CD4-positive, alpha-beta T cell treated with Interleukin-17A for 1 hour (primary cell): ENCODE results near the gene LIN7B.
"Not testable (repeated sequence)": the region's sequence is repeated elsewhere in the genome, so short reads cannot be mapped to it uniquely, and the experiment has no call there.

Source experiments
- DNase-seq: peaks from one replicate; pipeline ENCODE4 v3.0.0-alpha.2; 2020

LIN7B gene

DNA sequence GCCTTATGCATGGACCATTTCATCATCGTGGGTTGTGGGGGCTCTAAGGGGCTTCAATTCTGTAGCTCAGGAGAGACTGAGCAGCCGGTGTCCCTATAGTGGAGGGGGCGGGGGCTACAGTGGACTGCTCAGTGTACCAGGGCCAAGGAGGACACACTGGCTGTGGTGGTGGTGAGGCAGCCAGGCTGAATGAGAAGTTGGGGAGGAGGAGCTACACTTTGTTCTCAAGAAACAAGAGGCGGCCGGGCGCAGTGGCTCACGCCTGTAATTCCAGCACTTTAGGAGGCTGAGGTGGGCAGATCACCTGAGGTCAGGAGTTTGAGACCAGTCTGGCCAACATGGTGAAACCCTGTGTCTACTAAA lies 32.2 kb downstream of the LIN7B start:
- DNase-seq = not testable (repeated sequence)

DNA sequence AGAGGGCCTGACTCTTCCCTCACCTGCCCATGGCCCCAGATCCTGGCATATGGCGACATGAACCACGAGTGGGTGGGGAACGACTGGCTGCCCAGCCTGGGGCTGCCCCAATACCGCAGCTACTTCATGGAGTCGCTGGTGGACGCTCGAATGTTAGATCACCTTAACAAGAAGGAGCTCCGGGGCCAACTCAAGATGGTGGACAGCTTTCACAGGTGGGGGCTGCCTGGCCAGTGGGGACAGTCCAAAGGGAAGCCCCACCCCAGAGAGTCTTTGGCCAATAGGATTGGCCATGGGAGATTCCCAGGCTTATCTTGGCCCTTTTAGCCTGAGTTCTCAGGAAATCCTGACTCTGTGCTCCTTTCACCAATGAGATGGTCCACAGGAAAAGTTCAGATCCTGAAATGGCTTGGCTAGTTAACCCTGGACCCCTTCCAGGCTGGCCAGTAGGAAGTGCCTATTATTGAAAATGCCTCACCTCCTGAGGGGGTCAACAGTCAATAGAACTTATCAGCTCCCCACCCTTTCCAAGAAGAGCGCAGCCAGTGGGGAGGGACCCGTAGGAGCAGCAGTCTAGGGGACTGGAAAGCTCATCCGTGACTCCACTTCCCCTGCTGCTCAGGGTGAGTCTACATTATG lies 34.0 kb downstream of the LIN7B start:
- no peak for DNase-seq

DNA sequence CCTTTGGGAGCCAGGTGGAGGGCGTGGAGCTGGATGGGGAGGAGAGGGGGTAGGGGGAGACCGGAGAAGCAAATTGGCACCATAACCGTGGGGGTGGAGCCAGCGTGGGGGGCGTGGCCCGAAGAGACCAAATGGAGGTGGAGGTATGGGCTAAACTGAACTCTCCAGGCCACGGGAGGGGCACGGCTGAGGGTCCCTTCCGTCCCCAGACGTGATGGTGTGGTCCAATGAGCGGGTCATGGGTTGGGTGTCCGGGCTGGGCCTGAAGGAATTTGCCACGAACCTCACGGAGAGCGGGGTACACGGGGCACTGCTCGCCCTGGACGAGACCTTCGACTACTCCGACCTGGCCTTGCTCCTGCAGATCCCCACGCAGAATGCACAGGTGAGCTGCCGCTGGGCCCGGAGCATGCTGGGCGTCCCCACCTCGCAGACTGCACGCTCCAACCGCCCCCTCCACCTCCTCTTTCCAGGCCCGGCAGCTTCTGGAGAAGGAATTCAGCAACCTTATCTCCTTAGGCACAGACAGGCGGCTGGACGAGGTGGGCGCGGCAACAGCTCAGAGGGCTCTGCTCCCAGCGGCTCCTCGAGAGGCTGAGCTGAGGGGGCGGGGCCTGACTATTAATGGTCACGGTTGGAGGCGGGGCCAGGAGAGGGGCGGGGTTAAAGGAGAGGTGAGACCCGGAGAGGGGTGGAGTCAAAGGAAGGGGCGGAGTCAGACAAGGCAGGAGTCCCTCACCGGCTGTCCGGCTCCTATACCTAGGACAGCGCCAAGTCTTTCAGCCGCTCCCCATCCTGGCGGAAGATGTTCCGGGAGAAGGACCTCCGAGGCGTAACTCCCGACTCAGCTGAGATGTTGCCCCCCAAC lies 34.8 kb downstream of the LIN7B start:
- DNase-seq = peak; percentile 86

- DNase-seq = no peak
These were observed 35.5 kb downstream of the LIN7B start for GRCh38 chr19:49149652-49150105.

DNA sequence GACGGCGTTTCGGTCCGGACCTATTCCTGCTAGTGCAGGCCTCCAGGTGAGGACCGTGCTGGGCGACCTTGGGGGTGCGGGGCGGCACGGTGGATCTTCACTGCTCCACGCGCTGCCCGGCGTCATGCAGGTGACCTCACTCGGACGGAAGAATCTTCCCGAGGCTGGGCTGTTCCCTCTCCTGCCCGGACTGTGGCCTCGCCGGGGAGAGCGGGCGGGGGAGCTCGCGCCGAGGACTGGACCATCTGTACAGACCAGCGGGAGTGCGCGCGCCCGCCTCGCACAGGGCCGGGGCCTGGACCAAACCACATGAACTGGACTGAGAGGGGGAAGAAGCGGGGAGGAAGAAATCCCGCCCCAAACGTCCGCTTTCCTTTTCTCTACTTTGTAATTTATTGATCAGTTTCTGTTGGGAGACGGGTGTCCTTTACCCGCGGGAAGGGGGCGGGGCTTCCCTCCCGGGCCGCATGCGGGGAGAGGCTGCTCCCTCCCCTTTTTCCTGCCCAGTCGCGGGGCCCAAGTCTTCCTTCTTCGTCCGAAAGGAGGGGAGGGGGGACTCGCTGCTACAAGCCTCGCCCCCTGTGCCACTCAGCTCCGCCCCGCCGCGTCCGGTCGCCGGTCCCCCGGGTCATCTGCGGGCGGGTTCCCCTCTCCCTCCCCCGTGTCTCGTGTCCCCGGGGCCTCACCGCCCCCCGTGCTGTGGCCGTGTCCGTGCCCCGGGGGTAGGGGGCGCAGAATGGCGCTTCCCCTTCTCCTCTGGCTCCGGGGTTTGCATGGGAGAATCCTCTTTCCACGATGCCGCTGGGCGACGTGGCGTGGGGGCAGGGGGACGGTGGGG lies 36.2 kb downstream of the LIN7B start:
- DNase-seq = peak; percentile 47

- DNase-seq = no peak
These were observed 36.7 kb downstream of the LIN7B start for GRCh38 chr19:49150944-49151243.

GRCh38 chr19:49151267-49152118 lies 37.3 kb downstream of the LIN7B start:
- DNase-seq = peak; percentile 41

- DNase-seq = no peak
These were observed 38.0 kb downstream of the LIN7B start for GRCh38 chr19:49152119-49152550.

DNA sequence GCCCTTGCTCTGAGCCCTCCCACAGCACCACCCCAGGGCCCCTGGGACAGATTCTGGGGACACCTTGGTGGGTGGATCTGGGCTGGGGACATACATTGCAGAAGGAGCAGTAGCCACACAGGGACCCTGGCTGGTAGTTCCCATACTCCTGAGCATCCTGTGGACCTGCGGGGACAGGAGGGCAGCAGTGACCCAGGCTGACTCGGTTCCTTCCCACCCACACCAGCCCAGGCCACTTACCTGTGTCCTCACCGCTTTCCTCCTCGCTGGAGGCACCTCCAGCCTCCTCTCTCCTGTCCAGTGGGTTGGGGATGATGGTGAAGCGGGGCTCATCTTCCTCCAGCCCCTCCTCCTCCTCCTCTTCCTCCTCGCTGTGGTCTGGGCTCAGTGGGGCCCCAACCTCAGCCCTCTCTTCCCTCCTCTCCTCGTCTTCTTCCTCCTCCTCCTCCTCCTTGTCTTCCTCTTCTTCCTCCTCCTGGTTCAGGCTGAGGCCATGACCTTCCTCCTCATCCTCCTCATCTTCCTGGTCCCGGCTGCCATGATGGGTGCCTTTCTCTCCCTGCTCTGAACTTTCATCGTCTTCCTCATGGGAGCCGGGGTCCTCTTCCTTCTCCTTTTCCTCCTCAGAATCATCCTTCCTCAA lies 39.1 kb downstream of the LIN7B start:
- DNase-seq = no peak

DNA sequence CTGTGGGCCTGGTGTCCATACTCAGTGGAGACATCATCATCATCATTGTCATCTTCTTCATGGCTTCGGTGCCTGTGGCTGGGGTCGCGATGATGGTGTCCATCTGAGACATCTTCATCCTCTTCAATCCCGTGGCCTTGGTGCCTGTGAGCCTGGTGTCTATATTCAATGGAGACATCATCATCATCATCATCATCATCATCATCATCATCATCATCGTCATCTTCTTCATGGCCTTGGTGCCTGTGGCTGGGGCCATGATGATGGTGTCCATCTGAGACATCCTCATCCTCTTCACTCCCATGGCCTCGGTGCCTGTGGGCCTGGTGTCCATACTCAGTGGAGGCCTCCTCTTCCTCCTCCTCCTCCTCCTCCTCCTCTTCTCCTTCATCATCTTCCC lies 40.1 kb downstream of the LIN7B start:
- no peak for DNase-seq

DNA sequence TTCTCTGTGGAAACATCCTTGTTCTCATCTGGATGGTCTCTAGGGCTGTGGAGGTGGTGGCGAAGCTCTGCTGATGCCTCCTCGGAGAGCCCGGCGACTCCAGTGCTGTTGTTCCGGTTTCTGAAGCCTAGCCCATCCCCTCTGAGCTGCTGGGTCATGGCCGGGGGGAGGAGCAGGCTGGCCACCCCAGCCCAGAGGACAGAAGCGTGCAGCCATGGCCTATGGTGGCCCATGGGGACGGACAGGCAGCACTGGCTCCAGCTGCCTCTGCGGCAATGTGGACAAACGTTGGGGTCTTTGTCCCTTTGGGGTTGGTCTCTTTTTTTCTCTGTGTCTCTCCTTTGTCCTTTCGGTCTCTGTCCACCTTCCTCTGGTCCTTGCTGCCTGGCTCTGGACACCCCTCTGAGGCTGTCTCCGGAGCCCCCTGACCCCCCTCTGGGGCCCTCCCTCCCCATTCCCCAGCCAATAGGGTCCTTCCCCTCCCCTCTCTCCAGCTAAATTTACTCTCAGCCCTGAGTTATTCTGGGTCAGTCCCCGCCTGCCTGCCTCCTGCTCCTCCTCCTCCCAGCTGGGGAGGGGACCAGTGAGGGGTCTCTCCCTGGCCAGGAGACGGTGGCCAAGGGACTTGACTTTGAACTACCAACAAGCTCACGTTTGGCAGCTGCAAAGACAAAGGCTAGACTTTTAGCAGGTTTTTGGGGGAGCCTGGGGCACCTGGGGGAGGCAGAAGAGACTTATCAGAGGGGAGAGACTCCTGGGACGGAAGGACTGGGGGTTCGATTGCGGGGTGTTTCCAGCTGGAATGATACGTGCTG lies 41.0 kb downstream of the LIN7B start, which contains the start of gene HRC:
Gene HRC (minus strand): TSS at position 392 of the 815 bp plus-strand sequence. CDS start 159 bp downstream, at position 233.
- DNase-seq = no peak

DNA sequence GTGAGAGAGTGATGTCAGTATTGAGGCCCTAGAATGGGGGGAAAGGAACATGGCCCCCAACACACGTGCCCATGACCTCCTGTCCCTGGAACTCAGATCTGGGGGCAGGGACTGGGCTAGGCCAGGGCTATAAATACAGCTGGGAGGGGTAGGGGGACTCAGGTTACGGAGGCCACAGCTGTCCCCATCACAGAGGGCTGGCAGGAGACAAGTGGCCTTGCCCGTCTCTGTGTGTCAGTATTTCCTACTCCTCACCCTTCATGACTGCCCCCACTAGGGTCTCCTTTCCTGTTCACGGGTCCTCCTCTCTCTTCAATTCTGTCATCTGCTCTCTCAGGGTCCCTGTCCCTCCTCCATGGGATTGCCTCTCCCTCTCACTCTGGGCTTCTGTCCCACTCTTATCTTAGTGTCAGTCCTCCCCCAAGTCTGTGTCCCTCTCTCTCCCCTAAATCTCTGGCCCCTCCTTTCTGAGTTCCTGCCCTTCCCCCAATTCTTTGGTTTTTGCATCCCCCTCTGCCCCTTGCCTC lies 41.7 kb downstream of the LIN7B start:
- DNase-seq = no peak

GRCh38 chr19:49157445-49158224 lies 43.5 kb downstream of the LIN7B start, which contains the start of gene TRPM4:
Gene TRPM4 (plus strand): TSS chr19:49157792. CDS start chr19:49157867, 75 bp downstream.
- DNase-seq = peak; percentile 31

- no peak for DNase-seq
These were observed 46.5 kb downstream of the LIN7B start for GRCh38 chr19:49160450-49161189.

DNA sequence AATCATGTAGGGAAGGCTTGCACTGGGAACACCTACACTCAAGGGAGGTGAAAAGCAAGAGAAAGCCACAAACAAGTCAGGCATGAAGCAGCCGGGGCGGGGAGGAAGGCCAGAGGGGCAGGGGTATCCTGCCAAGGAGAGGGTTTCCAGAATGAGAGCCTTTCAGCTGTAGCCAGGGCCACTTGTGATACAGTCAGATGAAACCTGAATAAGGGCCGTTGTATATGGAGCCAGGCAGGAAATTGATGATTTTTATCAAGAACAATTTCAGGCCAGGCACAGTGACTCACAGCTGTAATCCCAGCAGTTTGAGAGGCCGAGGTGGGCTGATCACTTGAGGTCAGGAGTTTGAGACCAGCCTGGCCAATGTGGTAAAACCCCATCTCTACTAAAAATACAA lies 47.8 kb downstream of the LIN7B start:
- no peak for DNase-seq

GRCh38 chr19:49165111-49165750 lies 51.1 kb downstream of the LIN7B start:
- DNase-seq = no peak

DNA sequence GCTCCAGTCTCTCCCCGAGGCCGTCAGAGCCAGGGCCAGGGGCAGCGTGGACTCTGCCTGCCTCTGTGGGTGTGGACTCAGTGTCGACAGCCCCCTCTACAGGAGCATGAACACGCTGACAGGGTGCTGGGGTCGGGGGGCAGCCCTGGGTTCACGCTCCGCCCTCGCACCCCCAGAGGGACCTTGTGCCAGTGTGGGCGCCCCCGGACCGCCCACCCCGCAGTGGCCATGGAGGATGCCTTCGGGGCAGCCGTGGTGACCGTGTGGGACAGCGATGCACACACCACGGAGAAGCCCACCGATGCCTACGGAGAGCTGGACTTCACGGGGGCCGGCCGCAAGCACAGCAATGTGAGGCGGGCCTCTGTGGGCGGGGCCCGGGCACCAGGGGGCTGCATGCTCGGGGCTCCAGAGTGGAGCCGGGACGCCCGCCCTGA lies 51.7 kb downstream of the LIN7B start:
- no peak for DNase-seq

GRCh38 chr19:49167857-49168409 lies 53.8 kb downstream of the LIN7B start:
- no peak for DNase-seq
